ENCODE results near the gene STARD13.

- TF ChIP-seq CEBPB (IDR thresholded peaks at IDR 0.05): no peak
- no peak for TF ChIP-seq REST (IDR thresholded peaks at IDR 0.05; ENCODE audit: low read depth)
- TF ChIP-seq EP300 (IDR thresholded peaks at IDR 0.05; ENCODE audit: borderline replicate concordance): no peak
- no peak for TF ChIP-seq TEAD4 (IDR thresholded peaks at IDR 0.05)
These were observed 11.3 kb downstream of the STARD13 start for GRCh38 chr13:33274264-33274663.

All from Ishikawa (cell line).